Midbrain (tissue), 1 donor: ENCODE measurements around the gene TP53I11.

Experiments
- DNase-seq: peaks from one replicate; lab custom pipeline; 2025; lab: John Stamatoyannopoulos, UW

TP53I11 gene

GRCh38 chr11:44978274-44978960 is 27.7 kb upstream of the TP53I11 start:
- DNase-seq = no peak

- no peak for DNase-seq
Measured at GRCh38 chr11:44977493-44977984, 26.9 kb upstream of the TP53I11 start.

- no peak for DNase-seq
Measured at GRCh38 chr11:44976576-44976975, 25.9 kb upstream of the TP53I11 start.

GRCh38 chr11:44974402-44975000 is 23.8 kb upstream of the TP53I11 start:
- DNase-seq = no peak

GRCh38 chr11:44973632-44974401 is 23.1 kb upstream of the TP53I11 start:
- DNase-seq = no peak

GRCh38 chr11:44972746-44973435 is 22.2 kb upstream of the TP53I11 start:
- no peak for DNase-seq

GRCh38 chr11:44971185-44971584 is 20.5 kb upstream of the TP53I11 start:
- no peak for DNase-seq

- DNase-seq = no peak
Measured at GRCh38 chr11:44970293-44970692, 19.6 kb upstream of the TP53I11 start.

- no peak for DNase-seq
Measured at GRCh38 chr11:44969651-44970252, 19.1 kb upstream of the TP53I11 start.

- no peak for DNase-seq
Measured at GRCh38 chr11:44968510-44968909, 17.8 kb upstream of the TP53I11 start.

GRCh38 chr11:44967930-44968496 is 17.3 kb upstream of the TP53I11 start:
- DNase-seq = no peak

- DNase-seq = no peak
Measured at GRCh38 chr11:44966694-44967093, 16.0 kb upstream of the TP53I11 start.

- no peak for DNase-seq
Measured at GRCh38 chr11:44964526-44965209, 14.0 kb upstream of the TP53I11 start.

- DNase-seq = no peak
Measured at GRCh38 chr11:44963948-44964347, 13.3 kb upstream of the TP53I11 start.

- DNase-seq = no peak
Measured at GRCh38 chr11:44963136-44963535, 12.5 kb upstream of the TP53I11 start.

GRCh38 chr11:44962464-44962863 is 11.8 kb upstream of the TP53I11 start:
- DNase-seq = no peak

GRCh38 chr11:44960200-44960845 is 9.6 kb upstream of the TP53I11 start:
- DNase-seq = no peak

GRCh38 chr11:44959064-44959463 is 8.4 kb upstream of the TP53I11 start:
- DNase-seq = no peak

GRCh38 chr11:44957776-44958564 is 7.3 kb upstream of the TP53I11 start:
- no peak for DNase-seq
